Mammary epithelial cell (primary cell): ENCODE data around the gene JADE3.

Source experiments
- EZH2 ChIP-seq: IDR thresholded peaks from 2 replicates; pipeline ENCODE4 v1.6.1; 2012; ENCODE audit warnings: low read length, inconsistent platforms, borderline replicate concordance
- TF ChIP-seq, protein P1 (sequence below), 2 donors: IDR thresholded peaks in 1 of 2; conservative IDR thresholded peaks in 1 of 2; 2 replicates each; pipeline ENCODE4 v1.5.1; 2011 to 2012; ENCODE audit warnings: inconsistent platforms in 2 of 2, low read length in 2 of 2, mild to moderate bottlenecking in 2 of 2, control low read depth in 1 of 2, low read depth in 1 of 2; ENCODE audit not compliant: insufficient read depth in 1 of 2; ENCODE audit errors: extremely low read depth in 1 of 2

DNA sequence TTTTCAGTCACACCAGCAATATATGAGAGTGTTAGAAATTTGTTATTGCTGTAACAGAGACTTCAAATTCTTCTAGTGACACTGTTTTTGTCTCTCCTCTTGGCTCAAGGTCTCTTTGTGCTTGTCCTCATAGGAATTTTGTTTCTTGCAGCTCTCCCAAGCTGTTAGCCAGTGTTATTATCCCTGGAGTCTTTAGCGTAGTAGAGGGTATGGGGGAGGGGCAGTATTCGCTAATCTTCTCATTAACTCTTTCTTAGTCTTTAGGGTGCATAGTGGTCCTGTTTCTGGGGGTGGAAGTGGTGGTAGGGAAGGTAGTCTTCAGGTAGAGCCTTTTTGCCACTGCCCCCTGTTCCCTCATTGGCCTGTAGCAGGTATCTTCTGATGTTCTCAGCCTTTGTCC is 79.4 kb downstream of the JADE3 start:
- TF ChIP-seq, protein P1, sequence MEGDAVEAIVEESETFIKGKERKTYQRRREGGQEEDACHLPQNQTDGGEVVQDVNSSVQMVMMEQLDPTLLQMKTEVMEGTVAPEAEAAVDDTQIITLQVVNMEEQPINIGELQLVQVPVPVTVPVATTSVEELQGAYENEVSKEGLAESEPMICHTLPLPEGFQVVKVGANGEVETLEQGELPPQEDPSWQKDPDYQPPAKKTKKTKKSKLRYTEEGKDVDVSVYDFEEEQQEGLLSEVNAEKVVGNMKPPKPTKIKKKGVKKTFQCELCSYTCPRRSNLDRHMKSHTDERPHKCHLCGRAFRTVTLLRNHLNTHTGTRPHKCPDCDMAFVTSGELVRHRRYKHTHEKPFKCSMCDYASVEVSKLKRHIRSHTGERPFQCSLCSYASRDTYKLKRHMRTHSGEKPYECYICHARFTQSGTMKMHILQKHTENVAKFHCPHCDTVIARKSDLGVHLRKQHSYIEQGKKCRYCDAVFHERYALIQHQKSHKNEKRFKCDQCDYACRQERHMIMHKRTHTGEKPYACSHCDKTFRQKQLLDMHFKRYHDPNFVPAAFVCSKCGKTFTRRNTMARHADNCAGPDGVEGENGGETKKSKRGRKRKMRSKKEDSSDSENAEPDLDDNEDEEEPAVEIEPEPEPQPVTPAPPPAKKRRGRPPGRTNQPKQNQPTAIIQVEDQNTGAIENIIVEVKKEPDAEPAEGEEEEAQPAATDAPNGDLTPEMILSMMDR (conservative IDR thresholded peaks at IDR 0.05 in 1 of 2, IDR thresholded peaks at IDR 0.05 in 1 of 2; ENCODE audit: extremely low read depth in 1 of 2, insufficient read depth in 1 of 2, low read depth in 1 of 2, low read length in 2 of 2) = no peak
- no peak for TF ChIP-seq EZH2
